HG03439 (cell line): ENCODE measurements around the gene CD46.
"Not testable (repeated sequence)": the region's sequence is repeated elsewhere in the genome, so short reads cannot be mapped to it uniquely, and the experiment has no call there.

Experiments used
- ATAC-seq: cut with Tn5 transposase; IDR thresholded peaks from one replicate; pipeline ENCODE4 v1.9.1; 2021; ENCODE audit warnings: mild to moderate bottlenecking, moderate library complexity; ENCODE audit not compliant: unreplicated experiment

CD46 gene

GRCh38 chr1:207750631-207751305, 1.1 kb upstream of the CD46 start:
- ATAC-seq, result no peak

DNA sequence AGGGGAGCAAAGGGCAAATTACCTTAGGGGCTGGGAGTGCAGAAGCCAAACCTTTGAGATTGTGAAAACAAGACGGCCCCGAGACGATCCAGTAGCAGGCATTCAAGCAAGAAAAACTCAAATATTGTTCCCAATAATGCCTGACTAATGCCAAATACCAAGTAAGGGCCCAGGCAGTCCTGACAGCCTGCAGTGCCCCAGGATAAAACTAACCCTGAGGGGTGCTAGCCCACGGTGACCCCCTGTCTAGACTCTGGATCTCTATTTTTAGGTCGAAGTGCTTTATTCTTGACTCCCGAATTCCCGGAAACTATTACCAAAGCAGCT, 428 bp upstream of the CD46 start:
- ATAC-seq, result peak; percentile 2

- ATAC-seq, result peak; percentile 37
Measured at GRCh38 chr1:207752456-207752998, 673 bp downstream of the CD46 start.

DNA sequence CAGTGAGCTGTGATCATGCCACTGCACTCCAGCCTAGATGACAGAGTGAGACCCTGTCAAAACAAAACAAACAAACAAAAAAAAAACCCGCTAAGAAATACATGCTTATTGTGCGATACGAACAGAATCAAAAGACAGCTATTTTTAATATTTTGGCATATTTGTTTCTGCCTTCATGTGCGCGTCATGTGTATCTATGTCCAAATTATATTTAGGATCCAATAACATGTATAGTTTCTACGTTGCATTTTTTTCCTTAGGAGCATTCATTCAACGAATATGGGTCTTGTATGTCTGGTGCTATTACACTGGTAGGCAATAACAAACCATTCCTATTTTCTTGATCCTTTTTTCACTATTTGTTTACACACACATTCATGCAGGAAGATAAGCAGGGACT, 1.8 kb downstream of the CD46 start:
- no peak for ATAC-seq

DNA sequence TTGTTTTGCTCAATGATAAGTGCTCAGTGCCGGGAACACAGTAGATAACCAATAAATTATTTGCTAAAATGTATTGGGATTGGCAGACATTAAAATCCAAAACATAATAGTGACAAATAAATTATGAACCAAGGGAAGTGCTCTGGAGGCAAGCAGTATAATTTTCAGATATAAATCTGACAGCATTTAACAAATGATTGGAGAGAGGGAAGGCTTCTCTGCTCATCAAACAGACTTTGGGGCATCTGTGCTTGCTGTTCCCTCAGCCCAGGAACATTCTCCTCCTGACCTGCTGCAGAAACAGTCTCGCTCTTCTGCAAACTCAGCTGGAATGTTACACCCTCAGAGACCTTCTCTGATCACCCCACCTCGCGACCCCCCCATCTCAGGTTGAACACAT, 2.2 kb downstream of the CD46 start:
- no peak for ATAC-seq

DNA sequence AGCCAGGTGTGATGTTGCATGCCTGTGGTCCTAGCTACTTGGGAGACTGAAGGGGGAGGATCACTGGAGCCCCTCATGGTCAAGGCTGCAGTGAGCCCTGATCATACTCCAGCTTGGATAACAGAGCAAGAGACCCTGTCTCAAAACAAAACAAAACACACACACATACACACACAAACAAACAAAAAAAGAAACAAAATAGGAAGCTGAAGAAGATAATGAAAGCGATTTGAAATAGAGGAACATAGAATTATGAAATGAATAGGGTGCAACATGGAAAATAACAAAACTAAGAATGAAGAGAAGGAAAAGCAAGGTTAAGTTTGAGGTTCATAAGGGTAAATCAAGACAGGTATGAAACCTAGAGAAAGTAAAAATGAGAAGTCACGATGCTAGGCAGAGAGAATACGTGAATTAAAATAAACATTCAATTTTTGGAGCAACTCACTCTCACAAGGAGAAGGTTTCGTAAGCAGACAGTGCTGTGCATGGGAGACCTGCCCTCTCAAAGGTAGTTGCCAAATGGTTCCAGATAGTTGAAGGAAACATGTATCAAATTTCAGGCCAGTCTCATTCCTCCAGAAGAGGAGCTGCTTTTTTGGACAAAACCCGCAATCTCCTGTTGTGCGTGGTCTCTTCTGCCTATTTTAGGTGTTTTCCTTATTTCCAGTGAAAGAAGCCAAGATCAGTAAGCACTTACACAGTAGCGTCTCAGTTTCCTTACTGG, 3.3 kb downstream of the CD46 start:
- ATAC-seq, result no peak

DNA sequence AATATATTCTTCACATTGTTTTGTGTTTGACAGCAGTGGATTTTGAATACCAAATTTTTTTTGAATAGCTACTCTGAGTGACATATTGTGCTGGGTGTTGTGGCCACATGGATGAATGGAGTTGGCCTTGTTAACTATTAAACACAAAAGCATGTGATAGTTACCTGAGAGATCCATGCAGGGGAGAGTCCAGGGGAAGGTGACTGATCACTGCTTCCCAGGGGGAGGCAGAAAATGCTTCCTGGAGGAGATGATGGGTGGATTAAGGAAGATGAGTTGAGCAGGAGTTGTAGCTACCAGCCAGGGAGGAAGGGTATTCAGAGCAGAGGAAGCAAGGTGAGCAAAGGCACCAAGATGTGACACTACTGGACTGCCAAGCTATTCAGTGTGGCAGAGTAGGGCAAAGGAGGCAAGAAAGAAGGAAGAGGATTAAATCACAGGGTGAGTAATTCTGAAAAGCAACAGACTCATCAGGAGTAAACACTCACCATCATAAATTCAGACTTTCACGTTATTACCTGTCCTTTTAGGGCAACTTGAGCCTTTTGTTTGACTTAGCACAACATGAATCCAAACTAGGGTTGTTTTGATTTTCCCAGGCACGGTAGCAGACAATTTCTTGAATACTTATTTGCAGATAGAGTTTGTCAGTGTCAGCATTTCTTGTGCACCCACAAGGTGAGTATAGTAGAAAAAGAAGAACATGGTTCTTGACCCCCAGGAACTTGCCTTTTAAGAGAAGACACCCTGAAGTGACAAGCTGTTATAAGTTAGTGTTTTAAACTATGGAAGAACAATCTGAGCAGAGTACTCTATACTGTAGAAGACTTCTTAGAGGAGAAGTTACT, 4.2 kb downstream of the CD46 start:
- no peak for ATAC-seq

- ATAC-seq, result no peak
Measured at GRCh38 chr1:207762622-207763021, 10.8 kb downstream of the CD46 start.

DNA sequence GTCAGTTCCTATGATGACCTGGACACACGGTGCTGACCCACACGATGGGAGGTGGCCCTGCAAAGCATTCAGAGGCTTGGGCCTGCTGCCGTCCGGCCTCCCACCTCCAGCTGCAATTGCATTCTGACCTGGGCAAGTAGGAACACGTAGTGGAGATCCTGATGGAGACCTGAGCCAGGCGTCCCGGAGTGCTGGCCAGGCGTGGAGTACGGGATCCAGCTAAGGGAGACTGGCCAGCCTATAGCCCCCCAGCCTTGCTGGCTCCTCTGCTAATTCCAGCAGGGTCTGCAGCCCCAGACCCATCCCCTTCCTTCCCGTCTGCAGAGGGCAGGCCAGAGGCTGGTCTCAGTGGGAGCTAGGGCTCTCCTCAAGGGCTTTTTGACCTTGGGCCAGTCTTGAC, 11.2 kb downstream of the CD46 start:
- ATAC-seq, result no peak

DNA sequence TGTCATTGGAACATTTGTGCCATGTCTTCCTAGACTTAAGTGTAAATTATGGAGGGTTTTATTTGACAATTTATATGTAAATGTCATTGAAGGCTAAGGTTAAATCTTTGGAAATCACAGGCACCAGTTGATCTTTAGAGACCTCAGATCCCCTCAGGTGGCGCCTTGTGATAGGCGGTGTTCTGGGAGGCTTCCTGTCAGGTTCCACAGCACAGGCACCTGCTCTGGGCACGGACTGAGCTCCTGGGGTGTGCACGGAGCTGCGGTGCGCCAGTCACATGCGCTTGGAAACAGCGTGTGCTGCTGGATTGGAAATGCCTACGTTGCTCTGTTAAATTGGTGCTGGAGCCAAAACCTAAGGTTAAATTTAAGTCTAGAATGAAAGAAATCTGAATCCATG, 12.1 kb downstream of the CD46 start:
- ATAC-seq, result no peak

DNA sequence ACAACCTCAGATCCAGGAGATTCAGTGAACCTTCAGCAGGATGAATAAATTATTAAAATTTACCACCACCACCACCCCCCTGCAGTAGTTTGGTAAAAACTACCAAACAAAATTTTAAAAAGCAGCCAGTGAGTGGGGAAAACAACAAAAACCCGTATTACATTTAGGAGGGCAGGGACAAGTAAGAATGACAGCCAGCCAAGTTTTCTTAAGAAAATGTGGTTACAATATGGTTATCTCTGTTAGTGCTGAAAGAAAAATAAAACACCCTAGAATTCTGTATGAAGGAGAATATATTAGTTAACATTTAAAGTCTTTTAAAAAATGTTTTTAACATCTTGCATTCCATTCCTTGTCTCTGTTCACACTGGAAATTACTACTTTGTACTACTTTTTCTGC, 14.7 kb downstream of the CD46 start:
- ATAC-seq, result no peak

DNA sequence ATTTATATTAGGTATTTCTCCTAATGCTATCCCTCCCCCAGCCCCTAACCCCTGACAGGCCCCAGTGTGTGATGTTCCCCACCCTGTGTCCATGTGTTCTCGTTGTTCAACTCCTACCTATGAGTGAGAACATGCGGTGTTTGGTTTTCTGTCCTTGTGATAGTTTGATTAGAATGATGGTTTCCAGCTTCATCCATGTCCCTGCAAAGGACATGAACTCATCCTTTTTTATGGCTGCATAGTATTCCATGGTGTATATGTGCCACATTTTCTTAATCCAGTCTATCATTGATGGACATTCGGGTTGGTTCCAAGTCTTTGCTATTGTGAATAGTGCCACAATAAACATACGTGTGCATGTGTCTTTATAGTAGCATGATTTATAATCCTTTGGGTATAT, 18.7 kb downstream of the CD46 start:
- ATAC-seq, result not testable (repeated sequence)

DNA sequence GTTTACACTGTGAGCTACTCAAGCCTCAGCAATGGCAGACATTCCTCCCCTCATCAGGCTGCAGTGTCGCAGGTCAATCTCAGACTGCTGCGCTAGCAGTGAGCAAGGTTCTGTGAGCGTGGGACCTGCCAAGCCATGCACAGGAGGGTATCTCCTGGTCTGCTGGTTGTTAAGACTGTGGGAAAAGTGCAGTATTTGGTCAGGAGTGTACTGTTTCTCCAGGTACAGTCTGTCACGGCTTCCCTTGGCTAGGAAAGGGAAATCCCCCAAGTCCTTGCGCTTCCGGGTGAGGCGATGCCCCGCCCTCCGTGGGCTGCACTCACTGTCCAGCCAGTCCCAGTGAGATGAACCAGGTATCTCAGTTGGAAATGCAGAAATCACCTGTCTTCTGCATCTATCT, 24.2 kb downstream of the CD46 start:
- ATAC-seq, result not testable (repeated sequence)

DNA sequence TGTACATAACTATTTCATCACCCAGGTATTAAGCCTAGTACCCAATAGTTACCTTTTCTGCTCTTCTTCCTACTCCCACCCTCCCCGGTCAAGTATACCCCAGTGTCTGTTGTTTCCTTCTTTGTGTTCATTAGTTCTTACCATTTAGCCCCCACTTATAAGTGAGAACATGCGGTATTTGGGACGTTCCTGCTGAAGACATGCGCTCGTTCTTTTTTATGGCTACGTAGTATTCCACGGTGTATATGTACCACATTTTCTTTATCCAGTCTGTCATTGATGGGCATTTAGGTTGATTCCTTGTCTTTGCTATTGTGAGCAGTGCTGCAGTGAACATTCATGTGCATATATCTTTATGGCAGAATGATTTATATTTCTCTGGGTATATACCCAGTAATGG, 25.6 kb downstream of the CD46 start:
- not testable (repeated sequence) for ATAC-seq

GRCh38 chr1:207779008-207779407, 27.2 kb downstream of the CD46 start:
- no peak for ATAC-seq

- no peak for ATAC-seq
Measured at GRCh38 chr1:207781312-207781711, 29.5 kb downstream of the CD46 start.

- no peak for ATAC-seq
Measured at GRCh38 chr1:207787776-207788175, 35.9 kb downstream of the CD46 start.

DNA sequence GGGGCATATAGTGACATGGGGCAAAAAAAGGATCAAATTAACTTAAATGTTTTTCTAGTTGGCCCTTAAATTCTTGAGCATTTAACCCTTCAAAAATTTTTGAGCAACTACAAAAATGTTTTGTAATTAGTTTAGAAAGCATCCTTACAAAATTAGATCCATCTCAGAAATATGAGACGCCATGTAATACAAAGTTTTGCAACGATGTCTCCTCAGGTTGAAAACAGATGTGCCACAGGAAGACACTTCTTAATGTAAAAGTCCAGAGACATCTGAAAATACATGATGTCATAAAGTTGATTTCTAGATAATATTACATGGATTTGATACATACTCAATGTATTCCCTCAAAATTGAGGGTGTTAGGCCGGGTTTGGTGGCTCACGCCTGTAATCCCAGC, 37.5 kb downstream of the CD46 start:
- no peak for ATAC-seq

DNA sequence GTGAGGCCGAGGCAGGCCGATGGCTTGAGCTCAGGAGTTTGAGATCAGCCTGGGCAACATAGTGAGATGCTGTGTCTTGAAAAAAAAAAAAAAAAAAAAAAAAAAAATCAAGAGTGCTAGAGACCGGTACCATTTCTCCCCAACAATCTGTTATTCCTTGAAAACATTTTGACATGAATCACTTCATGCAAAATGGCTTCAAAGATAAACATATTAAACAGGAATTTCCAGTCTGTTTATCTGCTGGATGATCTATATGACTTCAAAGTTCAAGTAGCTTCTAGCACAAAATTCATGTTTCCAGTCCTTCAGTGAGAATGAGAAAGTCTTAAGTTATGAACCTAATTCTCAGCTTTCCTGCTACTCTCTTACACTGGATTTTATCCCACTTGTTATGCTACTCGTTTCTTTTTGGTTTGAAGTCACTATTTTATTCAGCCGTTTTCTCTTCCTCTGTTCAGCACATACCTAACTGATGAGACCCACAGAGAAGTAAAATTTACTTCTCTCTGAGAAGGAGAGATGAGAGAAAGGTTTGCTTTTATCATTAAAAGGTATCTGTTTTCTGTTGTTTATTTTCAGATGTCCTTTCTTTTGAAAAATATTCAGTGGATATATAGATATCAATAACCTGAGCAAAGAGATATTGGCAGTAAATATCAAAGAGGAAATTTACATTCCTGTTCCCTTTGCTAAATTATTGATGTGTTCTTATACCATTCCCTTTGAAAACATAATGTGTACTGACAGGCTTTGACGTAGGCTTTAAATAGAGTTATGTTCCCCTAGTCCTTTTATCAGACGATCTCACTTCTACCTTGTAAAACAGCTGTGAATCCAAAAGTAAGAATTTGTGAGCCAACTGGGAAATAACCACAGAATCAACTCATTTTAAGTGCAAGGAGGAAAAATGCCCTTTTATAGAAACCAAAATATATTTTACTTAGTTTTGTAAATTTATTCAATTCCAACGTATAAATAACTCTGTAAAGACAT, 38.2 kb downstream of the CD46 start:
- ATAC-seq, result no peak

- no peak for ATAC-seq
Measured at GRCh38 chr1:207791290-207791689, 39.4 kb downstream of the CD46 start.
